Naive thymus-derived CD4-positive, alpha-beta T cell (primary cell): ENCODE measurements around the gene LDB2. TPM values are rescaled to one million over a fixed set of nuclear protein-coding genes. Genes with fewer than 3 reads are reported as not detected.

Experiments used
- ATAC-seq: fragments of 150-1000 bp; cut with Tn5 transposase; 2 replicates; pipeline ENCODE4 v1.10.0; 2021; ENCODE audit warnings: mild to moderate bottlenecking, moderate library complexity
- CTCF ChIA-PET: fragments of 350-600 bp; sonication (Branson Sonifier 250); formaldehyde crosslinking; loops from one replicate; lab custom pipeline; 2021; ENCODE audit warnings: antibody characterized with exemption; lab: Charles Lee
- POLR2A ChIA-PET: fragments of 350-600 bp; sonication (Branson Sonifier 250); formaldehyde crosslinking; loops from one replicate; lab custom pipeline; 2021; ENCODE audit warnings: antibody characterized with exemption, inconsistent platforms; lab: Charles Lee
- DNase-seq, 9 donors: peaks; one replicate each; pipeline versions ENCODE4 v3.0.0 to v3.0.0-alpha.2; 2020 to 2022; ENCODE audit warnings: mixed read lengths in 1 of 9
- H3K27ac ChIP-seq: one replicate; pipeline ENCODE4 v1.7.0; 2013; ENCODE audit warnings: mild to moderate bottlenecking, low read depth, low read length, moderate library complexity
- H3K27me3 ChIP-seq, 2 donors: one replicate each; pipeline ENCODE4 v1.7.0; 2013; ENCODE audit warnings: low read length in 2 of 2, mild to moderate bottlenecking in 2 of 2, moderate library complexity in 2 of 2; ENCODE audit not compliant: control insufficient read depth in 2 of 2, insufficient read depth in 2 of 2
- H3K36me3 ChIP-seq, 3 experiments: 1 replicate in 2 of 3; 2 replicates in 1 of 3; pipeline ENCODE4 v1.7.0; 2013; ENCODE audit warnings: low read length in 3 of 3, mild to moderate bottlenecking in 3 of 3, moderate library complexity in 1 of 3; ENCODE audit not compliant: insufficient read depth in 3 of 3, control insufficient read depth in 2 of 3
- H3K4me1 ChIP-seq, 2 donors: one replicate each; pipeline ENCODE4 v1.7.0; 2013; ENCODE audit warnings: low read length in 2 of 2, mild to moderate bottlenecking in 2 of 2, moderate library complexity in 1 of 2; ENCODE audit not compliant: control insufficient read depth in 2 of 2, insufficient read depth in 2 of 2
- H3K4me3 ChIP-seq: 2 replicates; pipeline ENCODE4 v1.7.0; 2013; ENCODE audit warnings: mild to moderate bottlenecking, low read length
- H3K9me3 ChIP-seq, 3 experiments: 1 replicate in 2 of 3; 2 replicates in 1 of 3; pipeline ENCODE4 v1.7.0; 2013; ENCODE audit warnings: low read length in 3 of 3; ENCODE audit not compliant: control insufficient read depth in 2 of 3
- H3K27ac Mint-ChIP-seq, 9 donors: one replicate each; pipeline ENCODE4 v1.8.0; 2020 to 2022; ENCODE audit warnings: mixed read lengths in 9 of 9, mild to moderate bottlenecking in 8 of 9, moderate library complexity in 5 of 9, inconsistent platforms in 2 of 9
- H3K27me3 Mint-ChIP-seq, 5 donors: one replicate each; pipeline ENCODE4 v1.8.0; 2021 to 2022; ENCODE audit warnings: mixed read lengths in 5 of 5, mild to moderate bottlenecking in 1 of 5
- H3K36me3 Mint-ChIP-seq, 5 donors: one replicate each; pipeline ENCODE4 v1.8.0; 2020 to 2022; ENCODE audit warnings: mixed read lengths in 5 of 5, mild to moderate bottlenecking in 3 of 5, inconsistent platforms in 1 of 5
- H3K4me1 Mint-ChIP-seq, 7 donors: one replicate each; pipeline ENCODE4 v1.8.0; 2020 to 2022; ENCODE audit warnings: mixed read lengths in 7 of 7, mild to moderate bottlenecking in 3 of 7, inconsistent platforms in 1 of 7
- H3K4me3 Mint-ChIP-seq, 10 donors: one replicate each; pipeline ENCODE4 v1.8.0; 2020 to 2022; ENCODE audit warnings: mild to moderate bottlenecking in 10 of 10, mixed read lengths in 10 of 10, moderate library complexity in 6 of 10, inconsistent platforms in 2 of 10
- H3K9me3 Mint-ChIP-seq, 11 donors: one replicate each; pipeline ENCODE4 v1.8.0; 2020 to 2022; ENCODE audit warnings: mixed read lengths in 11 of 11, mild to moderate bottlenecking in 4 of 11, inconsistent platforms in 1 of 11, moderate library complexity in 1 of 11
- intact Hi-C, 2 donors: fragments of 100-400 bp; cut with micrococcal nuclease; formaldehyde crosslinking; loops; one replicate each; pipeline ENCODE4 v1.15.1; 2023
- polyA plus RNA-seq, 2 donors: library from polyadenylated mRNA; unstranded; fragments of 300-500 nt; fragmentation: Illumina TruSeq; gene quantifications; one replicate each; pipeline ENCODE4 v1.2.3, GENCODE V29; 2021
- total RNA-seq, 6 experiments: library from RNA in 5 of 6; stranded (reverse) in 5 of 6; gene quantifications; 1 replicate in 5 of 6; 2 replicates in 1 of 6; pipeline ENCODE4 v1.2.3 and lab custom pipeline; 2021 to 2026

The LDB2 gene
- total and polyA plus RNA-seq, 7 experiments from 2014 or later = 0.29 to 1.5 TPM; not detected in 5

DNA sequence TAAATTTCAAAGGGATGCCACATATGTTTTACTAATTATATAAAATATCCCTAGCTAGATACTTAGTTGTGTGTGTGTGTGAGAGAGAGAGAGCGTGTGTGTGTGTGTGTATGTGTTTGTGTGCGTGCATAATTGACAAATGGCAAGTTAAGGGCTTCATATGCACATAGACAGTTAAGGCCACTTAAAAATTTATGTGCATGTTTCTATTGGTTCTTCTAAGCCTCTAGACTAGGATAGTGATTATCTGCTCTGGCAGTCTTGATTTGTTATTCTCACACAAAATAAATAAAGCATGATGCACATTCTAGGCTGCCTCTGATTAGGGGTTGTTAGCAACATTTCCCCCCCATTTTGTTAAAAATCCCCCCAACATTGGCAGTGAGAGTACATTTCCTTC lies 393.2 kb downstream of the LDB2 start:
- intact Hi-C loops = no loop called here
- no peaks in the 10 kb centered on the region for H3K36me3 ChIP-seq
- no peak overlapping the region for H3K4me3 ChIP-seq
- Mint-ChIP-seq H3K36me3 (no peaks in the 10 kb centered on the region), H3K27ac (no peak overlapping the region), H3K27me3 (peaks cover 0 to 6% (median 0%) of the 10 kb centered on the region in 5 donors), H3K4me1 (no peaks in the 10 kb centered on the region), H3K9me3 (peaks cover 0 to 36% (median 9%) of the 10 kb centered on the region in 11 donors), H3K4me3 (no peak overlapping the region)
- no peaks in the 10 kb centered on the region for H3K27me3 ChIP-seq
- no peak overlapping the region for H3K27ac ChIP-seq
- DNase-seq (no peak), ATAC-seq (no peak)
- H3K9me3 ChIP-seq = peaks cover 0 to 6% (median 0%) of the 10 kb centered on the region in 3 experiments
- H3K4me1 ChIP-seq = no peaks in the 10 kb centered on the region
- ChIA-PET CTCF (no interaction called here), POLR2A (no interaction called here)

DNA sequence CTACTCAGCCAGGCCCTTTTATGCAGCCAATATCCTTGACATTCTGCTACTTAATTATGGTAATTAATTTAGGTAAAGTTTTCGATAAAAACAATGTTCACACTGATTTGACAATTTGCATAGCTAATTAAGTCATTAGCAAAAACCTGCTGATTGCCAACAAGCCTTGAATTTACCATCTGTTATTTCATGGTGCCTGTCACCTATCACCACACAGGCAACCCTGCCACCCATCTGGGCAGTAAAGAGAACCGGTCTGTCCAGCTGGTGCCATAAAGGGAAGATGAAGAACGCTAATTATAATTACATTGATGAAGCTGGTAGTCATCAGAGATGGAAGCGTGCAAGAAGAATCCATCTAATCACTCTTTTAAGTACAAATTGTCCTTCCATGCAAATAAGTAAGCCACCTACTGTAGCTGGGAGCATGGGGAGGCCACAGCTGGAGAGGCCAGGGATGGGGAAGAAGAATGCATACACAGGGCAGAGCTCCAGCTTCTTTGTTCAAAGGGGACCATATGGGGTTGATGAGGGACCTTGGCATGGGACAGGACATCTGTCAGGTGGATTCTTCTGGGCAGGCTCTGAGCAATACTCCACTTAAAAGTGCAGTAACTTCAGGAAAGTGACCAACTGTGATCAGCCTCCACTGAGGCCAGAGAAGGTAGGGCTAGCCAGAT lies 394.9 kb downstream of the LDB2 start:
- ATAC-seq (no peak), DNase-seq (no peak)
- H3K4me3 ChIP-seq = no peak overlapping the region
- ChIA-PET POLR2A (no interaction called here), CTCF (no interaction called here)
- Mint-ChIP-seq H3K4me3 (no peak overlapping the region), H3K9me3 (peaks cover 0 to 33% (median 7%) of the 10 kb centered on the region in 11 donors), H3K36me3 (no peaks in the 10 kb centered on the region), H3K27me3 (peaks cover 0 to 6% (median 0%) of the 10 kb centered on the region in 5 donors), H3K4me1 (no peaks in the 10 kb centered on the region), H3K27ac (no peak overlapping the region)
- no peaks in the 10 kb centered on the region for H3K36me3 ChIP-seq
- H3K9me3 ChIP-seq = peaks cover 0 to 6% (median 0%) of the 10 kb centered on the region in 3 experiments
- intact Hi-C loops = no loop called here
- no peaks in the 10 kb centered on the region for H3K27me3 ChIP-seq
- no peak overlapping the region for H3K27ac ChIP-seq
- H3K4me1 ChIP-seq = no peaks in the 10 kb centered on the region

DNA sequence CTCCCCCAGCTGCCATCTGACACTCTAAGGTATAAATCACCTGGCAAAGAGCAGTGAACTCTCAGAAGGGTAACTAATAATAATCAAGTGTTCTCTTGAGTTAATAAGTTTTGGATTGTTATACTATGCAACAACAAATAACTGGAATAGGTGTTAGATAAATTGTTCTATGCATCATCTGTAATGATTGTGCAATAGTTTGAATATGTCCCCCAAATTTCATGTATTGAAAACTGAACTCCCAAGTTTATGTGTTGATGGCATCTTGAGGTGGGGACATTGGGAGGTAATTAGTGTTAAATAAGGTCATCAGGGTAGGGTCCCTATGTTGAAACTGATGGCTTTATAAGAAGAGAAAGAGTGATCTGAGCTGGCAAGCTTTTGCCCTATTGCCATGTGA lies 399.5 kb downstream of the LDB2 start:
- Histone ChIP-seq H3K27me3 (peaks cover 0 to 3% of the 10 kb centered on the region in 2 donors), H3K4me1 (no peaks in the 10 kb centered on the region), H3K36me3 (no peaks in the 10 kb centered on the region), H3K4me3 (no peak overlapping the region), H3K27ac (no peak overlapping the region), H3K9me3 (peaks cover 0 to 6% (median 0%) of the 10 kb centered on the region in 3 experiments)
- H3K9me3 Mint-ChIP-seq = peaks cover 0 to 17% (median 2%) of the 10 kb centered on the region in 11 donors
- H3K36me3 Mint-ChIP-seq = no peaks in the 10 kb centered on the region
- no peak for ATAC-seq
- ChIA-PET CTCF (interaction anchor here (0.6 kb wide), 1 partner anchor 151 kb away, joined by 3 read pairs; no protein-coding TSS in a partner anchor), POLR2A (no interaction called here)
- intact Hi-C loops = no loop called here
- peaks cover 0 to 6% (median 4%) of the 10 kb centered on the region in 5 donors for H3K27me3 Mint-ChIP-seq
- no peak overlapping the region for H3K4me3 Mint-ChIP-seq
- no peaks in the 10 kb centered on the region for H3K4me1 Mint-ChIP-seq
- DNase-seq = no peak
- H3K27ac Mint-ChIP-seq = no peak overlapping the region

DNA sequence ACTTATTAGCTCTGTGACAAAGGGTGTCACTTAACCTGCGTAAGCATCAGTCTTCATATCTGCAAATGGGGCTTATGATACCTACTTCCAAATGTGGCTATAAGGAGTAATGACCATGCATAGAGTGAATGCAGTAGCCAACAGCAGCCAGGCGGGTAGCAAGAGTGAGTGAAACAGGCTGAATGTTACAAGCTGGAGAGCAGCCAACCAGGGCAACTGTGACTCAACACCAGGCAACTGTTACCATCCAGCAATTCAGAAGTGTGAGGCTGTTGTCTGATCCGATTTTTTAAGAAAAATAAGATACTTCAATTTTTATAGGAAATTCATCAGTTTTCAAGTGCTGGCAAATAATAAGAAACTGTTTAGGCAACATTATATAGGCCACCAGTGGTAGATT lies 401.9 kb downstream of the LDB2 start:
- no peaks in the 10 kb centered on the region for H3K4me1 Mint-ChIP-seq
- DNase-seq (no peak), ATAC-seq (no peak)
- H3K36me3 ChIP-seq = no peaks in the 10 kb centered on the region
- peaks cover 0 to 6% (median 0%) of the 10 kb centered on the region in 3 experiments for H3K9me3 ChIP-seq
- H3K9me3 Mint-ChIP-seq = peaks cover 0 to 8% (median 0%) of the 10 kb centered on the region in 11 donors
- H3K4me3 Mint-ChIP-seq = no peak overlapping the region
- no peak overlapping the region for H3K4me3 ChIP-seq
- H3K27ac Mint-ChIP-seq = no peak overlapping the region
- H3K4me1 ChIP-seq = no peaks in the 10 kb centered on the region
- H3K36me3 Mint-ChIP-seq = no peaks in the 10 kb centered on the region
- H3K27me3 ChIP-seq = peaks cover 0 to 3% of the 10 kb centered on the region in 2 donors
- ChIA-PET CTCF (no interaction called here), POLR2A (no interaction called here)
- intact Hi-C loops = no loop called here
- no peak overlapping the region for H3K27ac ChIP-seq
- peaks cover 0 to 10% (median 4%) of the 10 kb centered on the region in 5 donors for H3K27me3 Mint-ChIP-seq

DNA sequence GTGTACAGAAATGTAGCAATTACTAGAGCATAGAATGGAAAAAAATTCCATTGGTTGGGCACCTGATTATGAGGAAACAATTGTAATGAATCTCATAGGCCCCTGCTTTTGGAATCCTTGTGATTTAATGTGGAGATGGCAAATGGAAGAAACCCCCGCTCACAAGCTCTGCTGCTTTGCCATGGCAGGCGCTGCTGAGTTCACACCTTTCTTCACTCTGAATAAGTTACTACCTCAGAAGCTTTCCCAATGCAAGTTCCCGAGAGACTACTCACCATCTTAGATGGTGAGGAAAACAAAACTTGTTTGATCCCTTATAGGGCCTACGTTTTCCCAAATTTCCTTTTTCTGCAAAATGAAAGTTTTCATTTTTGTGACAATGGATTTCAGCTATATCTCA lies 405.6 kb downstream of the LDB2 start:
- no peaks in the 10 kb centered on the region for H3K4me1 Mint-ChIP-seq
- Histone ChIP-seq H3K27me3 (peaks cover 0 to 3% of the 10 kb centered on the region in 2 donors), H3K27ac (no peak overlapping the region), H3K9me3 (no peaks in the 10 kb centered on the region), H3K4me3 (no peak overlapping the region), H3K4me1 (no peaks in the 10 kb centered on the region), H3K36me3 (no peaks in the 10 kb centered on the region)
- H3K27me3 Mint-ChIP-seq = peaks cover 0 to 7% (median 3%) of the 10 kb centered on the region in 5 donors
- peaks cover 0 to 4% (median under 1%) of the 10 kb centered on the region in 11 donors for H3K9me3 Mint-ChIP-seq
- CTCF ChIA-PET = no interaction called here
- ATAC-seq = no peak
- no peaks in the 10 kb centered on the region for H3K36me3 Mint-ChIP-seq
- intact Hi-C loops = no loop called here
- no peak overlapping the region for H3K27ac Mint-ChIP-seq
- POLR2A ChIA-PET = no interaction called here
- no peak overlapping the region for H3K4me3 Mint-ChIP-seq
- DNase-seq = no peak

DNA sequence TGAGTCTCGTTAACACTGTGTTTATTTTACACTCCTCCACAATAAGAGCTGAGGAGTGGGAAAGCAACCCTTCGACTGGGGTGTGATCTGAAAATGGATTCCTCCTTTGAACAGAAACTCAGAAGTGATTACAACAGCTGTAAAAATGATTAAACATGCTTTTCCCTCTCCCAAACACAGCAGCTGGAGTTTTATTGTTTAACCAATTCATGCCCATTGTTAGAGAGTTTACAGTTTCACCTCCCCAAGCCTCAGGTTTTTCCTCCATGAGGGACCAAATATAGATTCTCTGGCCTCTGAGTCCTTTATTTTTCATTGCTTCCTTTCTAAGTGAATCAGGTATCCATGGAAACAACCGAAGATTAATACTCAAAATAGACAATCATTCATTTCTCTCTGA lies 409.2 kb downstream of the LDB2 start:
- Mint-ChIP-seq H3K4me3 (no peak overlapping the region), H3K9me3 (peaks cover 0 to 9% (median 4%) of the 10 kb centered on the region in 11 donors), H3K27me3 (peaks cover 0 to 9% (median 3%) of the 10 kb centered on the region in 5 donors), H3K27ac (no peak overlapping the region), H3K36me3 (no peaks in the 10 kb centered on the region), H3K4me1 (no peaks in the 10 kb centered on the region)
- CTCF ChIA-PET = no interaction called here
- intact Hi-C loops = no loop called here
- H3K27ac ChIP-seq = no peak overlapping the region
- POLR2A ChIA-PET = no interaction called here
- no peaks in the 10 kb centered on the region for H3K4me1 ChIP-seq
- H3K9me3 ChIP-seq = no peaks in the 10 kb centered on the region
- H3K27me3 ChIP-seq = no peaks in the 10 kb centered on the region
- no peak for DNase-seq
- no peak overlapping the region for H3K4me3 ChIP-seq
- no peak for ATAC-seq
- no peaks in the 10 kb centered on the region for H3K36me3 ChIP-seq

DNA sequence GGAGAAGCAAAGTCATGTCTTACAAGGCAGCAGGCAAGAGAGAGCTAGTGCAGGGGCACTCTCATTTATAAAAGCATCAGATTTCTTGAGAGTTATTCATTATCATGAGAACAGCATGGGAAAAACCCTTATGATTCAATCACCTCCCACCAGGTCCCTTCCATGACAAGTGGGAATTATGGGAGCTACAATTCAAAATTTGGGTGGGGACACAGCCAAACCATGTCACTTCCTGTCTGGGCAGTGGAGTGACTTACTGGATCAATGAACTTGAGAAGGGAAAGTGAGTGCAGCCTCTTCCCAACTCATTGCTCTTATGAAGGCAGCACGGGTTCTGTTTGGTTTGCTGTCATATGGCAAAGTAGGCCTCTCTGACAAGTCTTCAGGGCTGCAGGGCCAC lies 410.4 kb downstream of the LDB2 start:
- Mint-ChIP-seq H3K9me3 (peaks cover 0 to 9% (median 4%) of the 10 kb centered on the region in 11 donors), H3K4me3 (no peak overlapping the region), H3K4me1 (no peaks in the 10 kb centered on the region), H3K27me3 (peaks cover 0 to 7% (median 0%) of the 10 kb centered on the region in 5 donors), H3K36me3 (no peaks in the 10 kb centered on the region), H3K27ac (no peak overlapping the region)
- H3K27ac ChIP-seq = no peak overlapping the region
- DNase-seq (no peak), ATAC-seq (no peak)
- ChIA-PET POLR2A (no interaction called here), CTCF (no interaction called here)
- no peak overlapping the region for H3K4me3 ChIP-seq
- no peaks in the 10 kb centered on the region for H3K4me1 ChIP-seq
- H3K27me3 ChIP-seq = no peaks in the 10 kb centered on the region
- no peaks in the 10 kb centered on the region for H3K36me3 ChIP-seq
- no peaks in the 10 kb centered on the region for H3K9me3 ChIP-seq
- intact Hi-C loops = no loop called here
